ENCODE measurements around the gene TLR3.

The TLR3 gene

GRCh38 chr4:186107947-186108346 lies 39.0 kb downstream of the TLR3 start:
- no peak for DNase-seq

- no peak for DNase-seq
Measured at GRCh38 chr4:186108391-186108790, 39.4 kb downstream of the TLR3 start.

- DNase-seq: no peak
Measured at GRCh38 chr4:186109245-186109644, 40.3 kb downstream of the TLR3 start.

GRCh38 chr4:186116697-186117096 lies 47.7 kb downstream of the TLR3 start:
- no peak for DNase-seq

- DNase-seq: no peak
Measured at GRCh38 chr4:186118582-186118981, 49.6 kb downstream of the TLR3 start.

- no peak for DNase-seq
Measured at GRCh38 chr4:186121057-186121456, 52.1 kb downstream of the TLR3 start.

GRCh38 chr4:186128842-186129241 lies 59.9 kb downstream of the TLR3 start:
- DNase-seq: no peak

GRCh38 chr4:186131935-186132334 lies 63.0 kb downstream of the TLR3 start:
- DNase-seq: no peak

GRCh38 chr4:186132577-186133242 lies 63.8 kb downstream of the TLR3 start:
- DNase-seq: no peak

- DNase-seq: peak in 1 of 2 donors; percentile 8
Measured at GRCh38 chr4:186134257-186134656, 65.3 kb downstream of the TLR3 start.

GRCh38 chr4:186134861-186135260 lies 65.9 kb downstream of the TLR3 start:
- DNase-seq: no peak

- DNase-seq: peak in 1 of 2 donors; percentile 12
Measured at GRCh38 chr4:186137196-186137794, 68.3 kb downstream of the TLR3 start.
